ENCODE data around the gene FCGR3A.
"Not testable (repeated sequence)": the region's sequence is repeated elsewhere in the genome, so short reads cannot be mapped to it uniquely, and the experiment has no call there.

GRCh38 chr1:161592586-161592985 lies 43.0 kb upstream of the FCGR3A start:
- TF ChIP-seq, protein P1, sequence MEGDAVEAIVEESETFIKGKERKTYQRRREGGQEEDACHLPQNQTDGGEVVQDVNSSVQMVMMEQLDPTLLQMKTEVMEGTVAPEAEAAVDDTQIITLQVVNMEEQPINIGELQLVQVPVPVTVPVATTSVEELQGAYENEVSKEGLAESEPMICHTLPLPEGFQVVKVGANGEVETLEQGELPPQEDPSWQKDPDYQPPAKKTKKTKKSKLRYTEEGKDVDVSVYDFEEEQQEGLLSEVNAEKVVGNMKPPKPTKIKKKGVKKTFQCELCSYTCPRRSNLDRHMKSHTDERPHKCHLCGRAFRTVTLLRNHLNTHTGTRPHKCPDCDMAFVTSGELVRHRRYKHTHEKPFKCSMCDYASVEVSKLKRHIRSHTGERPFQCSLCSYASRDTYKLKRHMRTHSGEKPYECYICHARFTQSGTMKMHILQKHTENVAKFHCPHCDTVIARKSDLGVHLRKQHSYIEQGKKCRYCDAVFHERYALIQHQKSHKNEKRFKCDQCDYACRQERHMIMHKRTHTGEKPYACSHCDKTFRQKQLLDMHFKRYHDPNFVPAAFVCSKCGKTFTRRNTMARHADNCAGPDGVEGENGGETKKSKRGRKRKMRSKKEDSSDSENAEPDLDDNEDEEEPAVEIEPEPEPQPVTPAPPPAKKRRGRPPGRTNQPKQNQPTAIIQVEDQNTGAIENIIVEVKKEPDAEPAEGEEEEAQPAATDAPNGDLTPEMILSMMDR (conservative IDR thresholded peaks at IDR 0.05 in 1 of 2, IDR thresholded peaks at IDR 0.05 in 1 of 2; ENCODE audit: extremely low read depth in 1 of 2, insufficient read depth in 1 of 2, low read depth in 1 of 2, low read length in 2 of 2): not testable (repeated sequence)
- not testable (repeated sequence) for TF ChIP-seq EZH2 (IDR thresholded peaks at IDR 0.05; ENCODE audit: borderline replicate concordance, low read length)
